Thoracic aorta (tissue), 2 donors: ENCODE measurements around the gene DTNB. TPM values are rescaled to one million over a fixed set of nuclear protein-coding genes. Genes with fewer than 3 reads are reported as not detected.

Source experiments
- ATAC-seq: fragments of 150-250 bp; one replicate; pipeline ENCODE4 v1.8.0; 2017; ENCODE audit warnings: low read depth; ENCODE audit not compliant: insufficient number of reproducible peaks, low FRiP score
- DNase-seq: peaks from one replicate; pipeline ENCODE4 v3.0.0-alpha.2; 2020; ENCODE audit warnings: low spot score
- H3K27ac ChIP-seq, 2 donors: fragments of 200-600 bp; sonication (generic); 1 replicate in 1 of 2; 2 replicates in 1 of 2; pipeline ENCODE4 v1.5.1; 2016; ENCODE audit warnings: mild to moderate bottlenecking in 2 of 2, moderate library complexity in 2 of 2
- H3K27me3 ChIP-seq: fragments of 200-600 bp; sonication (generic); replicated peaks from 2 replicates; pipeline ENCODE4 v1.6.0; 2016; ENCODE audit warnings: mild to moderate bottlenecking; ENCODE audit not compliant: insufficient read depth
- H3K36me3 ChIP-seq: fragments of 200-600 bp; sonication (generic); one replicate; pipeline ENCODE4 v1.5.1; 2016
- H3K4me1 ChIP-seq, 2 donors: fragments of 200-600 bp; sonication (generic); 1 replicate in 1 of 2; 2 replicates in 1 of 2; pipeline versions ENCODE4 v1.5.1 to v1.6.0; 2016; ENCODE audit warnings: low read depth in 2 of 2, mild to moderate bottlenecking in 1 of 2; ENCODE audit not compliant: control insufficient read depth in 1 of 2
- H3K4me3 ChIP-seq: fragments of 200-600 bp; sonication (generic); 2 replicates; pipeline ENCODE4 v1.5.1; 2016; ENCODE audit warnings: mild to moderate bottlenecking
- H3K9me3 ChIP-seq: fragments of 200-600 bp; sonication (generic); 2 replicates; pipeline ENCODE4 v1.5.1; 2016
- CTCF ChIP-seq: fragments of 200-600 bp; sonication (generic); IDR thresholded peaks from one replicate; pipeline ENCODE4 v1.5.1; 2019; ENCODE audit warnings: antibody characterized with exemption
- total RNA-seq, 2 donors: library from RNA; depleted of rRNA; stranded (reverse); fragments of >200 nt; gene quantifications; one replicate each; pipeline versions ENCODE4 v1.1.0 to v1.2.3, GENCODE V29; 2016

Gene DTNB
- total RNA-seq, 2 donors from 2014 or later = 16.3 to 76.2 TPM

DNA sequence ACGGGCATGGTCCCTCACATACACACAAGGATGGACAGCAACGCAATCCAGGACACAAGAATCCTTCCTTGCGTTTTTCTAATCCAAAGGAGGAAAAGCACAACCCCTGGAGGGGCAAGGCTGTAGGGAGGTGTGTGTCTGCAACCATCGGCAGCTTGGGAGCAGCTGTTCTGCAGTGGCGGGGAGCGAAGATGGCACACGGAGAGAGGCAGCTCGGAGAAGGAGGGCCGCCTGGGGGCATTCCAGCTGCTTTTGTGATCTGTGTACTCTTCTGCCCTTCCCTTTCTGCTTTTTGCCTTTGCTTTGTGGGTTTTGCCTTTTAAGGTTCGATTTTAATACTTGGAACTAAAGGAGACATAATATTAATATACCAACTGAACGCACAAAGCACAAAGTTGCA lies 194.6 kb downstream of the DTNB start:
- DNase-seq (no peak), ATAC-seq (no peak)
- Histone ChIP-seq H3K27me3 (no peaks in the 10 kb centered on the region), H3K9me3 (no peaks in the 10 kb centered on the region), H3K4me3 (no peak overlapping the region), H3K4me1 (peaks cover 0 to 5% of the 10 kb centered on the region in 2 donors), H3K36me3 (no peaks in the 10 kb centered on the region), H3K27ac (no peak overlapping the region)
- TF ChIP-seq CTCF = no peak

- DNase-seq (no peak), ATAC-seq (no peak)
- TF ChIP-seq CTCF = no peak
- no peaks in the 10 kb centered on the region for H3K27me3 ChIP-seq
- peaks cover 0 to 6% of the 10 kb centered on the region in 2 donors for H3K4me1 ChIP-seq
- H3K9me3 ChIP-seq = no peaks in the 10 kb centered on the region
- H3K4me3 ChIP-seq = no peak overlapping the region
- no peak overlapping the region for H3K27ac ChIP-seq
- no peaks in the 10 kb centered on the region for H3K36me3 ChIP-seq
These were observed 199.5 kb downstream of the DTNB start for GRCh38 chr2:25473758-25474340.

- no peaks in the 10 kb centered on the region for H3K27me3 ChIP-seq
- no peak for TF ChIP-seq CTCF
- DNase-seq = no peak
- H3K27ac ChIP-seq = no peak overlapping the region
- H3K4me3 ChIP-seq = no peak overlapping the region
- ATAC-seq = no peak
- peaks cover 0 to 6% of the 10 kb centered on the region in 2 donors for H3K4me1 ChIP-seq
- H3K36me3 ChIP-seq = no peaks in the 10 kb centered on the region
- no peaks in the 10 kb centered on the region for H3K9me3 ChIP-seq
These were observed 200.2 kb downstream of the DTNB start for GRCh38 chr2:25473131-25473530.

DNA sequence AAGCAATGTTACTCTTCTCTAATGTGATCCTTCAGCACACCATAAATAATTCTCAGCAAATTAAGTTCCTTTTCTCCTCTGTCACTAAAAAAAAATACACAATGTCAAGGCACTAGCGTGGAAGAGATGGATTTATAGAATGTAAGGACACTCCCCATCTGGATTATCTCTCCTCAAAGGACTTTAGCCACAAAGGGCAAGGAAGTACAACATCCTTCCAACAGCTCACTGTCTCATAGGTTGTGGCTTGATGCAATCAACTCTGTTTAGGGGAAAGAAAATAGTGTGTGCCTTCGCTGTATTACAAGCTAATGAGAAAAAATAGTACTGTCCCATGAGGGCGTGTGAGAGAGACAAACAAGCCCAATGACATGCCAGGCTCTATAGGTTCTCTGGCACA lies 202.6 kb downstream of the DTNB start:
- ATAC-seq (no peak), DNase-seq (no peak)
- Histone ChIP-seq H3K4me1 (peaks cover 0 to 6% of the 10 kb centered on the region in 2 donors), H3K4me3 (no peak overlapping the region), H3K27ac (no peak overlapping the region), H3K27me3 (no peaks in the 10 kb centered on the region), H3K9me3 (no peaks in the 10 kb centered on the region), H3K36me3 (no peaks in the 10 kb centered on the region)
- no peak for TF ChIP-seq CTCF

- no peak for DNase-seq
- no peak for TF ChIP-seq CTCF
- no peaks in the 10 kb centered on the region for H3K27me3 ChIP-seq
- ATAC-seq = no peak
- H3K4me3 ChIP-seq = no peak overlapping the region
- H3K27ac ChIP-seq = no peak overlapping the region
- no peaks in the 10 kb centered on the region for H3K9me3 ChIP-seq
- no peaks in the 10 kb centered on the region for H3K4me1 ChIP-seq
- H3K36me3 ChIP-seq = no peaks in the 10 kb centered on the region
These were observed 205.6 kb downstream of the DTNB start for GRCh38 chr2:25467743-25468142.
